Stimulated activated memory B cell treated with anti-CD40 and anti-IgM and Interleukin-4, amounts not matched to agents 10 μg/mL and 1 μg/mL and 100 μg/mL, for 72 hours (primary cell): Measurements from ENCODE around the gene LPP.

Source experiments
- ATAC-seq: fragments of 150-1000 bp; cut with Tn5 transposase; 2 replicates; pipeline ENCODE4 v1.10.0; 2021
- H3K27ac Mint-ChIP-seq: one replicate; pipeline ENCODE4 v1.8.0; 2022; ENCODE audit warnings: mild to moderate bottlenecking, mixed read lengths
- H3K27me3 Mint-ChIP-seq: one replicate; pipeline ENCODE4 v1.8.0; 2022; ENCODE audit warnings: mixed read lengths
- H3K36me3 Mint-ChIP-seq: one replicate; pipeline ENCODE4 v1.8.0; 2022; ENCODE audit warnings: mixed read lengths
- H3K4me1 Mint-ChIP-seq: one replicate; pipeline ENCODE4 v1.8.0; 2022; ENCODE audit warnings: mixed read lengths
- H3K4me3 Mint-ChIP-seq: one replicate; pipeline ENCODE4 v1.8.0; 2022; ENCODE audit warnings: mild to moderate bottlenecking, moderate library complexity, mixed read lengths
- H3K9me3 Mint-ChIP-seq: one replicate; pipeline ENCODE4 v1.8.0; 2022; ENCODE audit warnings: mixed read lengths

The LPP gene

DNA sequence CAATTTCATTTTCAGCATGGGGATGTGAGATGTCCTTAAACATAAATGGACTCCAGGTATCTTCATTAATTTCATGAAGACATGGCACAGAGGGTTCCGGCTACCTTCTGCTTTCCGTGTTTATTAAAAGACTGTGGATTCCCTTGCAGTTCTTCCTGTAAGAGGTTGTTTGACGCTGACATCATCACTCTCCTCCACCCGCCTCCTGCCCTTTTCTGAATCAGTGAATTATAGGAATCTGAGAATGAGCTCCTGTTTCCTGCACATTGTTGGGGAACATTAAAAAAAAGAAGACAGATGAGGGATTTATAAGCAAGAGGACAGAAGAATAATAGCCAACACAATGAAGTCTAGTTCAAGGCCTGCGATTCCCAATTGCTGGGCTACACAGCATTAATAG is 191.3 kb downstream of the LPP start:
- Mint-ChIP-seq H3K27me3 (no peaks in the 10 kb centered on the region), H3K4me3 (no peak overlapping the region), H3K36me3 (no peaks in the 10 kb centered on the region), H3K9me3 (no peaks in the 10 kb centered on the region), H3K27ac (no peak overlapping the region), H3K4me1 (peaks cover 30% of the 10 kb centered on the region)
- no peak for ATAC-seq

DNA sequence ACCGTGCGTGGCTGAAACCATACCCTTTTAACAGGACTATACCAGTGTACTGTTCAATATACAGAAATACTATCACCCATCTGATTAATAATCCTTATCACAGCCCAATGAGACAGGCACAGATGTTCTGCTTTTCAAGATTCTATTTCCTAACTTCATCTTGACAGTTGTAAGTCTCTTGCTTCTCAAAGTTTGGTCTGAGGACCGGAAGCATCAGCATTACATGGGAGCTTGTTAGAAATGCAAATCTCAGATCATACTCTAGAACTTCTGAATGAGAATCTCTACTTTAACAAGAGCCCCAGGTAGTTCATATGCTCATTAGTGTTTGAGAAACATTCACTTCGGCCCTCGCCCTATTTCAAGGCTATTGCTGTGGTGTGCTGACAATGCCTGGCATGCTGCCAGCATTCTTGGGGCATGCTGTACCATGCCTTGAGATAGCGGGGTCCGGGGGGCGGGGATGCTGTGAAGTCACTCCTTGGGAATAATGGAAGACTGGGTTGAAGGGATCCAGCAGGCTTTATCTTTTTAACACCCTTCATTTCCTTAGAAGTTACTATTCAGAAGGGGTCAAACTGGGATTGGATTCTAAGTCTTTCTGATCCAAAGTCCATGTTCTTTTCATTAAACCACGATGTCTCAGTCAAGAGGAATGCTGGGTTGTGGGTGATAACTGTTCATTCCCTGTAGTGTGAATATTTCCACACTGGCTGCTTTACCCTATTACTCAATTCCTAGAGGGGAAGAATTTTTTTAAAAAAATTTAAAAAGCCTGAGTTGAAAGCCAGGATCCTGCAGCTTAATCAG is 194.7 kb downstream of the LPP start:
- Mint-ChIP-seq H3K27me3 (no peaks in the 10 kb centered on the region), H3K9me3 (no peaks in the 10 kb centered on the region), H3K36me3 (peaks cover 4% of the 10 kb centered on the region), H3K4me3 (no peak overlapping the region), H3K4me1 (peaks cover 43% of the 10 kb centered on the region), H3K27ac (peak overlapping the region; percentile 49)
- no peak for ATAC-seq

DNA sequence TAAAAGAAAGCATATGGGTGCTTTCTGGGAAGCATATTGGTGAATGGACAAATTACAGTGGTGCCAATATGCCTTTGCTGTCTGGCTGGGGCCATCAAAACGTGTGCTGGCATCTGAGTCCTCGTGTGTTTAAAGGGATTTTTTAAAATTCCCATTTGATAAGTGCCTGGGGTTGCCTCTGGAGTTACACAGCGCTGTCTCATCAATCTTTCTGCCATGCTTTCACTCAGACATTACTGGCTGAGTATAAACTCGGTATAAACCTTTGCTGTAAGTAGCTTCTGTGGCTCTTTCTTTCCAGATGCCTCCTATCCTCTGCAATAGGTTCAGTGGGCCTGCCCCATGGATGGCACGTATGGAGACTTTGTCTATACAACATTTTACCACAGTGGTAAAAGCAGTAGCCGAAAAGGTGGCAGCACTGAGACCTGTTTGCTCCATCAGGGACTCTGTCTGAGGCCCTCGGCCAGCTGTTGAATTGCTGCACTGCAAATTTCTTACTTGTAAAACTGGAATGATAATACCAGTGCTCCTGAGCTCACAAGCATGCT is 195.5 kb downstream of the LPP start:
- H3K4me3 Mint-ChIP-seq, result no peak overlapping the region
- peaks cover 4% of the 10 kb centered on the region for H3K36me3 Mint-ChIP-seq
- H3K4me1 Mint-ChIP-seq, result peaks cover 48% of the 10 kb centered on the region
- no peak for ATAC-seq
- peak overlapping the region; percentile 23 for H3K27ac Mint-ChIP-seq
- no peaks in the 10 kb centered on the region for H3K27me3 Mint-ChIP-seq
- no peaks in the 10 kb centered on the region for H3K9me3 Mint-ChIP-seq

DNA sequence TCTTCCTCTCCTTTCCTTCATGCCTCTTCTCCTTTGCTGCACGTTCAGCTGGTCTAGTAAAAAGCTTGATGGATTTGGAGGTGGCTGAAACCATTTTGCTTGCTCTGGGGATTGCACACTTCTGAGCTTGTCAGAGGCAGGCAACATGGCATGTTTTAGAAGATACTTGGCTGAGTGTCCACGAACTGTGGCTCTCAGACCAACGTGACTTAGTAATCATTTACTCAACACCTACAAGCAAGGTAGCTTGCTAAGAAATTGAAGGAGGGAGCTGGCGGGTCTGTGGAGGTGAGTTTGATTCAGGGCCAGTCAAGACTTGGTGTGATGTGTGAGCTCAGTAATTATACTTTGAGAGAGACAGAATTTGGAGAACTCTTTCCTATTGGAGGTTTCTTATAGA is 196.0 kb downstream of the LPP start:
- Mint-ChIP-seq H3K27ac (peak overlapping the region; percentile 23), H3K27me3 (no peaks in the 10 kb centered on the region), H3K4me3 (no peak overlapping the region), H3K9me3 (no peaks in the 10 kb centered on the region), H3K36me3 (peaks cover 4% of the 10 kb centered on the region), H3K4me1 (peaks cover 47% of the 10 kb centered on the region)
- no peak for ATAC-seq

DNA sequence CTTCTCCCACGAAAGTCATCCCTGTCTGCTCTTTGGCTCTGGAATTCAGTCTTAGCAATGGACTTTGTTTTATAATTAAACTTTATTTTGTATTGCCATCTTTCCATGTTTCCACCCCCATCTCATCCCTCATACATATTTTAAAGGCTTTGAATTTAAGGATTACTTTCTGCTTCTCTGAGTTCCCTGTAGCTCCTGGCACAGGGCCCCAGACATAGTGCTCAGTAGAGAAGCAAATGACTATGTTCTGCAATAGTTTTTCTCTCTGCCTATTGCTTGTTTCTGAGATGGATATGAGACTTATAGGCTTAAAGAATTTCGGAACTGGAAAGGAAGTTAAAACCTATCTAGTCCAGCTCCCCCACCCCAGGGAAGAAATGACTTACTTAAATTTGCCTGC is 197.0 kb downstream of the LPP start:
- no peaks in the 10 kb centered on the region for H3K27me3 Mint-ChIP-seq
- H3K4me1 Mint-ChIP-seq, result peaks cover 40% of the 10 kb centered on the region
- H3K36me3 Mint-ChIP-seq, result peaks cover 4% of the 10 kb centered on the region
- no peaks in the 10 kb centered on the region for H3K9me3 Mint-ChIP-seq
- no peak overlapping the region for H3K27ac Mint-ChIP-seq
- no peak overlapping the region for H3K4me3 Mint-ChIP-seq
- ATAC-seq, result no peak

DNA sequence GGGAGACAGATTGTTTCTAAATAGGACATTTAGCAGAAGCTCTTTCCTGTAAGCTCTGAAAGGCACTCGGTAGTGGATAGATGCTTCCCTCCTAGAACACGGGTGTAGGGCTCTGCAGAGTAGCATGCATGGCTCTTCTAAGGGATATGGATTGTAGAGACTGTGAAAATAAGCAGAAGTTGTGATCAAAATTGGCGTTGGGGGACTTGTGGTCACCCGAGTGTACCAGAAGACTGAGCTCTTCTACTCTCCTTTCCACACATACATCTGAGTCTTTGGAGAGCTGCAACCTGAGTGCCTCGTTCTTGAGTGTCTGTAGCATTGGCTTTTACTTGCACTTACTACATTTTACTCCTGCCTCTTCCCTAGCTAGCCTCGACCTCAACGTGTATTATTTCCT is 197.7 kb downstream of the LPP start:
- Mint-ChIP-seq H3K27me3 (no peaks in the 10 kb centered on the region), H3K27ac (peak overlapping the region; percentile 1), H3K4me3 (no peak overlapping the region), H3K4me1 (peaks cover 40% of the 10 kb centered on the region), H3K9me3 (no peaks in the 10 kb centered on the region), H3K36me3 (peaks cover 4% of the 10 kb centered on the region)
- ATAC-seq, result peak; percentile 60

DNA sequence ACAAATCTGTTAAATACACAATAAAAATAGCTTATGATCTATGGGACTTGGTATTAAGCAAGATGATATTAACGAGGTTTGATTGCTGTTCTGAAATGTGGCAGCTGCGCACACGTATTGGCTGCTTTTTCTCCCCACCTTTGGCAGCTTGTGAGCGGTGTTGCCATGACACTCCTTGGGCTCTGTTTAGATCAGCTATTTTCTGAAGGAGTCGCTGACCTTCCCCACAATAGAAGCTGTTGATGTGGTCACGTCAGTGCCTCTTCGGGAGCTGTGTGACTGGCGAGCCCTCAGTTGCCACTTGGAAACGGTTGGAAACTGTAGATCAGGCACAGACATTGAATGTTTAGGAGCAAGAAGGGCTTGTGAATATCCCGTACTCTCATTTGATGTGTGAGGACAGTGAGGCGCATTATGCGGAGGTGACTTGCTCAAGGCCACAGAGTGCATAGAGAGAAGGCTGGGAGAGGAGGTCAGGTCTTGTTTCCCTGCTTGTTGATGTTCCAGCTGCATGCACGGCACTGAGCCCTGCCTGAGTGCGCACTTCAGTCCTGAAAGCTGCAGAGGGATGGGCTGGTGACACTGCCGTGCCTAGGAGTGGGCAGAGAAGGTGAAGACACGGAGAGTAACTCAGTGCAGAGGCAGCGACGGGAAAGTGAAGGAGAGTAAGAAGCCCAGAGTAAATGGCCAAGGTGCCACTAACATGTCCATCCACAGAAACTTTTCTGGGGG is 198.4 kb downstream of the LPP start:
- Mint-ChIP-seq H3K27me3 (no peaks in the 10 kb centered on the region), H3K27ac (peak overlapping the region; percentile 1), H3K9me3 (no peaks in the 10 kb centered on the region), H3K36me3 (peaks cover 4% of the 10 kb centered on the region), H3K4me1 (peaks cover 40% of the 10 kb centered on the region), H3K4me3 (no peak overlapping the region)
- ATAC-seq, result no peak

DNA sequence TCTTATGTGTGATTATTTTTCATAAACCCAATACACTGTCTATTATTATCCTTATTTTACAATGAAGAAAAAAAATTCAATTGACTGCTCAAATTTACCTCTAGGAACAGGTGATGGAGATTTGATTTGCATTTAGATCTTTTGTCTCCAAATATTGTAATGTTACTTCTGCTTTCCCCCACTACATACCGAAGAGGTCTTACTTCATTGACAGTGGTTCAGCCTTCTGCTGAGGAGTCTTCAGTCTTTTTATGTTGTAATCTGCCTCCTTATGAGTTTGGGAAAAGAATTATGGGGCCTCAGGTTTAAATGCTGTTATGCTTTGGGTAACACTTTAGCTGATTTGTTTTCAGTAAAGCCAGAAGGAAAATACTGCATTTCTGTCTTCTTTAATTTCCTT is 199.5 kb downstream of the LPP start:
- Mint-ChIP-seq H3K27ac (no peak overlapping the region), H3K4me3 (no peak overlapping the region), H3K4me1 (peaks cover 46% of the 10 kb centered on the region), H3K36me3 (peaks cover 4% of the 10 kb centered on the region), H3K27me3 (no peaks in the 10 kb centered on the region), H3K9me3 (no peaks in the 10 kb centered on the region)
- no peak for ATAC-seq

DNA sequence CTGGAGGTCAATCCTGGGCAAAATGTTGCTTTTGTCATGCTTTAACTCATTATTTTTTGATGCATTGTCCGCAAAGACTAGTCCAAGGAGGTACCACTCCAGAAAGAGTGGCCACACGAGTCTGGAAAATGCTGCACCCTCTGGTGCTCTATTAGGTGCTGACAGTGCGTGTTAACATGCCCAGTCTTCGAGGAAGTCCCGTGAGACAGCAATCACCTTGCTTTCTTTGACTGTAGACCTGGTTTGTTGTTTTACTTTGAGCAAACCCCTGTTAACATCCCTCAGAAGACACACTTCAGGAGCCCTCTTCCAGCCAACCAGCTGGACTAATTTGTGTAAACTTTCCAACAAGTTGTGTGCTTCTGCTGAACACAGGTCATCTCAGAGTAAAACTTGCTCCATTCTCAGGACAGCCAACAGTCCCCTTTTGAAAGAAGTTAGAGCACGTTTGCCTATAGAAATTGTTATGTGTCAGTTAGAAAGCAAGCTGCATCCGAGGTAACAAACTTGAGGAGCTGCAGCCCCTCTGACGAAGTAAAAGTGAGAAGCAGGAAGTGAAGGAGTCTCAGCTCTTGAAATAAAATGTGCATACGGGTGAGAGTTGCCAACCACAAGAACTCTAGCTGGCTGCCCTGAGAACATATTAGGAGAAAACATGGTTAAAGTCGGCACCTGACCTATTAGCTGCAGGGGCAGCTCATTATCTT is 205.0 kb downstream of the LPP start:
- Mint-ChIP-seq H3K27ac (peak overlapping the region; percentile 87), H3K4me1 (peaks cover 54% of the 10 kb centered on the region), H3K9me3 (peaks cover 3% of the 10 kb centered on the region), H3K27me3 (no peaks in the 10 kb centered on the region), H3K4me3 (peak overlapping the region; percentile 67), H3K36me3 (peaks cover 6% of the 10 kb centered on the region)
- peak; percentile 87 for ATAC-seq

DNA sequence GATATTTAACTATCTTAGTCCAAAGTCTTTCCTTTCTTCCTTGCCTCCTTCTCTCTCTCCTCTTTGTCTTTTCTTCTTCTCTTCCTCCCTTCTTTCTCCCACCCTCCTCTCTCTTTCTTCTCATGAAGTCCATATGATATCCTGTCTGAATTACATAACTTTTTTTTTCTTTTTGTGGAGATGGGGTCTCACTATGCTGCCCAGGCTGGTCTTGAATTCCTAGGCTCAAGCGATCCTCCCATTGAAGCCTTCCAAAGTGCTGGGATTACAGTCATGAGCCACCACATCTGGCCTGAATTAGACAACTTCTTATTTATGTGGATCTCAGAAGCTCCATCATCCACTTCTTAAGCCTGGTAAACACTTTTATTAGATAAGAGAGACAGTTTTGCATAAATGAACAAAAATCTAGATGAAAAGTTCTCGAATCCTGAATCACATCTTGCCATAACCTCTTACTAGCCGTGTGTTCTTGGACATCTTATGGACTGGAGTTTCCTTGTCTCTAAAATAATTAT is 206.5 kb downstream of the LPP start:
- no peak for ATAC-seq
- peaks cover 45% of the 10 kb centered on the region for H3K4me1 Mint-ChIP-seq
- H3K27ac Mint-ChIP-seq, result peak overlapping the region; percentile 87
- H3K9me3 Mint-ChIP-seq, result peaks cover 3% of the 10 kb centered on the region
- peaks cover 6% of the 10 kb centered on the region for H3K36me3 Mint-ChIP-seq
- H3K27me3 Mint-ChIP-seq, result no peaks in the 10 kb centered on the region
- no peak overlapping the region for H3K4me3 Mint-ChIP-seq

DNA sequence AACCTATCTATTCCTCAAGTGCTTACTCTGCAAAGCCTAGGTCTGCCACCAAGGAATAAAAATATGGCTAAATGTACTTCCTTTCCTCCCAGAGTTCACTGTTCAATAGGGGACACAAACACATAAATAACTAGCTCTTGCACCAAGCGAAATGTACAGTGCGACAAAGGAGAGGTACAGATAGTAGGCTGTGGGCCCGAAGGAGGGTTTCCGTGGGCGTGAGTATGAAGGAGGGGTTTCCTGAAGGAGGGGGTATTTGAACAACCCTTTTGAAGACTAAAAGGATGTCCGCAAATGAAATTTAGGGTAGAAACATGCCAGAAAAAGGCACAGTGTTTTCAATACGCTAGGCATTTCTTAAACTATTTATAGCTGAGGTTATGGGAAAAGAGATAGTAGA is 207.9 kb downstream of the LPP start:
- H3K9me3 Mint-ChIP-seq, result peaks cover 3% of the 10 kb centered on the region
- H3K36me3 Mint-ChIP-seq, result peaks cover 6% of the 10 kb centered on the region
- no peak for ATAC-seq
- peak overlapping the region; percentile 35 for H3K27ac Mint-ChIP-seq
- H3K4me3 Mint-ChIP-seq, result no peak overlapping the region
- H3K27me3 Mint-ChIP-seq, result no peaks in the 10 kb centered on the region
- peaks cover 53% of the 10 kb centered on the region for H3K4me1 Mint-ChIP-seq

DNA sequence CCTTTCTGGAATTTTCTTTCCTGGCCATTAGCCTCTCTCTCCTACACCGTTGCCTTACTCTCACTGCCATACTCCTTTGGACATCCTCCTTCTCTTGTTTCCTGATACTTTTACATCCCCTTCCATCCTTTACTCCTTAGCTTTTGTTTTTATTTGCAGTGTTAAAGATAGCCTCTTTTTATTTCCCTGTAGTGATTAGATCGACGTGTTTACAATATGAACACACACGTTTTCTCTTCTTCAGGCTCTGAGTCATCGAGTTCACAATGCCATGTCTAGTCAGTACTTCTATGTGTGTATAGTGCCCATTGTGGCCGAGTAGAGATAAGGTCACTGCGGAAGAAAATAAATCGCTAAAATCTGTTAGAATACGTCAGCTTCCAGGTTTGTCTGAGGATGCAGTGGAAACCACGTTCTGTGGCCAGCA is 208.5 kb downstream of the LPP start:
- peak overlapping the region; percentile 35 for H3K27ac Mint-ChIP-seq

DNA sequence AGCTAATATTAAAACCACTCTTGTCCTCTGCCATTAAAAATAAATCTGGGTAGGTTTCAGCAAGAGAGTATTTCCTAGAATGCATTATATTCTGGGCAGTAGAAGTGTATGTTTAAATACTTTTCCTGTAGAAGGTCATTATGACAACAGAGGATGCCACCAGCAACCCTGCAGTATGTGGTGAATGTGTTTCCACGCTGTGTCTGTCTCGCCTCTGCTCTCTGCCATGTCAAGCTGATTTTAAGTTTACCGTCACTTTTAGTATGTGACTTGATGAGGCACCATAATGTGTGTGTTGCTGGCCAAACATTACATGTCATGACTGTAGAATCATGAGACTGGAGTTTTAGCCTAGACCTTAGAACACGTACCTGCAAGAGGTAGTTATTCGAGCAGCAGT is 211.2 kb downstream of the LPP start:
- peaks cover 47% of the 10 kb centered on the region for H3K4me1 Mint-ChIP-seq
- peaks cover 3% of the 10 kb centered on the region for H3K9me3 Mint-ChIP-seq
- H3K4me3 Mint-ChIP-seq, result no peak overlapping the region
- H3K27ac Mint-ChIP-seq, result peak overlapping the region; percentile 2
- ATAC-seq, result no peak
- H3K36me3 Mint-ChIP-seq, result peaks cover 6% of the 10 kb centered on the region
- no peaks in the 10 kb centered on the region for H3K27me3 Mint-ChIP-seq

More for the DNA sequence above, 208.5 kb downstream of the LPP start:
- Mint-ChIP-seq H3K4me3 (no peak overlapping the region), H3K36me3 (peaks cover 6% of the 10 kb centered on the region), H3K9me3 (peaks cover 3% of the 10 kb centered on the region), H3K27me3 (no peaks in the 10 kb centered on the region), H3K4me1 (peaks cover 57% of the 10 kb centered on the region)
- no peak for ATAC-seq

DNA sequence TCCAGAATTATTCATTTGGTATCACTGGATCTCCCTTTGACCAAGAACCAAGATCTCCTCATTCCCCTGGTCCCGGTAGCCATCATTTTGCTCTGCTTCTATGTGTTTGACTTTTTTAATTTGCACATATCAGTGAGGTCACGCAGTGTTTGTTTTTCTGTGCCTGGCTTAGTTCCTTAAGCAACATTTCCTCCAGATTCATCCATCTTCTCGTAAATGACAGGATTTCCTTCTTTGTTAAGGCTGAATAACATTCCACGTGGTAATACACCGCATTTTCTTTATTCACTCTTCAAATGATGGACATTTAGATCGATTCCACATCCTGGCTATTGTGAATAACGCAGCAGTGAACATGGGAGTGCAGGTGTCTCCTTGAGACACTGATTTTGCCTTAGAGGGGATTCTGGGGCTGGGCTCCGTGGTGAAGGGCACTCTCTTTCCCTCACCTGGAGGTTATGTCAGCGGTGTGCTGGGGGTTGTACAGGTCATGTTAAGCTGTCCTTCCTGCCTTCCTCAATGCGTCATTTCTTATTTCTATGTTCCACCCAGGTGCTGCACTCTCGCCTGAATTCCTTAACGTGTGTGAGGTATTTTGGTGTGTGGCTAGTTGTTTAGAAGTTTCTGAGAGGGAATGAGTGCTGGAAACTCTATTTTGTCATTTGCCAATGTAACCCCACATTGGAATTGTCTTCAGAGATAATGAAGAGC is 212.2 kb downstream of the LPP start:
- H3K27me3 Mint-ChIP-seq, result no peaks in the 10 kb centered on the region
- H3K4me1 Mint-ChIP-seq, result peaks cover 46% of the 10 kb centered on the region
- peaks cover 3% of the 10 kb centered on the region for H3K9me3 Mint-ChIP-seq
- peaks cover 6% of the 10 kb centered on the region for H3K36me3 Mint-ChIP-seq
- no peak overlapping the region for H3K4me3 Mint-ChIP-seq
- H3K27ac Mint-ChIP-seq, result peak overlapping the region; percentile 30
- ATAC-seq, result no peak
